IMR-90 (cell line): ENCODE data around the gene DMRTA1. TPM values are rescaled to one million over a fixed set of nuclear protein-coding genes. Genes with fewer than 3 reads are reported as not detected.
A peak's percentile ranks its signal among the peaks of the same experiment; 100 is the strongest.

ENCODE experiments used
- ATAC-seq: fragments of 200-7000 bp; cut with Tn5 transposase; 2 replicates; pipeline ENCODE4 v1.9.1; 2020; ENCODE audit warnings: low read depth, mild to moderate bottlenecking, moderate library complexity
- Bru-seq: library from RNA; stranded (reverse); fragments of 400-500 nt; gene quantifications from one replicate; lab custom pipeline; 2021; lab: Mats Ljungman, UMichigan
- BruChase-seq, 2 experiments: library from RNA; stranded (reverse); fragments of 400-500 nt; gene quantifications; one replicate each; lab custom pipeline; 2021; lab: Mats Ljungman, UMichigan
- BruUV-seq: library from RNA; stranded (reverse); fragments of 400-500 nt; replicated peaks from 2 replicates; lab custom pipeline; 2021; lab: Mats Ljungman, UMichigan
- CTCF ChIA-PET: fragments of 300-600 bp; formaldehyde crosslinking; extraction: SDS; loops from one replicate; lab custom pipeline; 2021; ENCODE audit warnings: antibody characterized with exemption; lab: Yijun Ruan, JAX
- POLR2A ChIA-PET: fragments of 300-600 bp; sonication (Branson Sonifier 250); formaldehyde crosslinking; loops from one replicate; lab custom pipeline; 2022; ENCODE audit warnings: antibody characterized with exemption; ENCODE audit not compliant: unreplicated experiment; lab: Charles Lee
- DNase-seq: peaks from one replicate; pipeline ENCODE4 v3.0.0; 2013
- H2AFZ ChIP-seq: replicated peaks from 2 replicates; pipeline ENCODE3; 2013; ENCODE audit warnings: low read length, mild to moderate bottlenecking; ENCODE audit not compliant: poor library complexity
- H2AK5ac ChIP-seq: 2 replicates; pipeline ENCODE4 v1.6.1; 2013; ENCODE audit warnings: low read depth, low read length, inconsistent platforms
- H2AK9ac ChIP-seq: replicated peaks from 2 replicates; pipeline ENCODE3; 2013; ENCODE audit warnings: mild to moderate bottlenecking, low read depth, low read length, moderate library complexity; ENCODE audit not compliant: poor library complexity
- H2BK120ac ChIP-seq: 2 replicates; pipeline ENCODE4 v1.6.1; 2013; ENCODE audit warnings: low read depth, low read length, inconsistent platforms
- H2BK15ac ChIP-seq: 3 replicates; pipeline ENCODE4 v1.6.1; 2013; ENCODE audit warnings: low read depth, low read length, inconsistent platforms
- H2BK20ac ChIP-seq: 2 replicates; pipeline ENCODE4 v1.6.1; 2013; ENCODE audit warnings: low read depth, mild to moderate bottlenecking, inconsistent platforms, low read length, moderate library complexity
- H2BK5ac ChIP-seq: 2 replicates; pipeline ENCODE4 v1.6.1; 2013; ENCODE audit warnings: mild to moderate bottlenecking, low read depth, low read length, inconsistent platforms; ENCODE audit not compliant: poor library complexity, severe bottlenecking
- H3K14ac ChIP-seq: replicated peaks from 2 replicates; pipeline ENCODE4 v1.6.1; 2013; ENCODE audit warnings: low read depth, low read length, inconsistent platforms
- H3K18ac ChIP-seq: 2 replicates; pipeline ENCODE4 v1.6.1; 2013; ENCODE audit warnings: low read depth, low read length, control low read depth
- H3K23ac ChIP-seq: 2 replicates; pipeline ENCODE4 v1.6.1; 2013; ENCODE audit warnings: low read depth, low read length, inconsistent platforms
- H3K27ac ChIP-seq: 2 replicates; pipeline ENCODE4 v1.5.1; 2013; ENCODE audit warnings: mild to moderate bottlenecking, control low read depth, low read length; ENCODE audit not compliant: insufficient read depth
- H3K27me3 ChIP-seq: 2 replicates; pipeline ENCODE4 v1.6.1; 2013; ENCODE audit warnings: low read length; ENCODE audit not compliant: control insufficient read depth, insufficient read depth
- H3K36me3 ChIP-seq: 2 replicates; pipeline ENCODE4 v1.6.1; 2013; ENCODE audit warnings: low read length, mixed read lengths; ENCODE audit not compliant: control insufficient read depth, insufficient read depth
- H3K4ac ChIP-seq: 2 replicates; pipeline ENCODE4 v1.6.1; 2013; ENCODE audit warnings: low read depth, low read length, inconsistent platforms
- H3K4me1 ChIP-seq: 2 replicates; pipeline ENCODE4 v1.6.1; 2013; ENCODE audit warnings: low read length, mixed read lengths; ENCODE audit not compliant: control insufficient read depth, insufficient read depth
- H3K4me2 ChIP-seq: 2 replicates; pipeline ENCODE4 v1.6.1; 2013; ENCODE audit warnings: low read depth, mild to moderate bottlenecking, control low read depth, low read length, moderate library complexity
- H3K4me3 ChIP-seq: 2 replicates; pipeline ENCODE4 v1.5.1; 2013; ENCODE audit warnings: low read depth, mild to moderate bottlenecking, control low read depth, low read length, moderate library complexity; ENCODE audit not compliant: insufficient read depth
- H3K56ac ChIP-seq: 2 replicates; pipeline ENCODE4 v1.6.1; 2013; ENCODE audit warnings: low read length, inconsistent platforms; ENCODE audit not compliant: insufficient read depth; ENCODE audit errors: extremely low read depth
- H3K79me1 ChIP-seq, 2 experiments: 2 replicates each; pipeline ENCODE4 v1.6.1; 2013; ENCODE audit warnings: low read length in 2 of 2, inconsistent platforms in 1 of 2, low read depth in 1 of 2
- H3K9ac ChIP-seq: 2 replicates; pipeline ENCODE4 v1.6.1; 2013; ENCODE audit warnings: low read depth, low read length, control low read depth
- H3K9me1 ChIP-seq: 2 replicates; pipeline ENCODE4 v1.6.1; 2013; ENCODE audit warnings: low read length, inconsistent platforms; ENCODE audit not compliant: insufficient read depth
- H3K9me3 ChIP-seq: 2 replicates; pipeline ENCODE4 v1.6.1; 2013; ENCODE audit warnings: low read length; ENCODE audit not compliant: control insufficient read depth, insufficient read depth
- H4K20me1 ChIP-seq: 2 replicates; pipeline ENCODE4 v1.6.1; 2013; ENCODE audit warnings: low read length, inconsistent platforms; ENCODE audit not compliant: insufficient read depth
- H4K5ac ChIP-seq: 2 replicates; pipeline ENCODE4 v1.6.1; 2013; ENCODE audit warnings: mild to moderate bottlenecking, low read depth, low read length, control low read depth
- H4K8ac ChIP-seq, 2 experiments: 2 replicates each; pipeline ENCODE4 v1.6.1; 2013; ENCODE audit warnings: low read depth in 2 of 2, low read length in 2 of 2, control low read depth in 1 of 2, inconsistent platforms in 1 of 2
- H4K91ac ChIP-seq: 2 replicates; pipeline ENCODE4 v1.6.1; 2013; ENCODE audit warnings: low read depth, low read length, inconsistent platforms; ENCODE audit not compliant: insufficient read depth
- BHLHE40 ChIP-seq: fragments of 150-350 bp; IDR thresholded peaks from 2 replicates; pipeline ENCODE4 v1.6.1; 2016; ENCODE audit warnings: mild to moderate bottlenecking, low read depth, low read length
- MAFK ChIP-seq: IDR thresholded peaks from 2 replicates; pipeline ENCODE4 v1.6.1; 2012; ENCODE audit warnings: low read depth, low read length, improper control_type of control experiment
- MXI1 ChIP-seq: IDR thresholded peaks from 2 replicates; pipeline ENCODE4 v1.6.1; 2012; ENCODE audit warnings: low read depth, mild to moderate bottlenecking, low read length, moderate library complexity, borderline replicate concordance
- WGBS, 2 experiments: methylation state at CpG; one replicate each; pipeline versions ENCODE4 v1.1.5 to v1.1.7; 2013; ENCODE audit warnings: missing lambda C conversion rate in 2 of 2; ENCODE audit not compliant: insufficient read length in 1 of 2; ENCODE audit errors: extremely low coverage in 2 of 2; 5-methylcytosine and 5-hydroxymethylcytosine counted together
- dilution Hi-C: fragments of 300-500 bp; cut with HindIII; formaldehyde crosslinking; loops from one replicate; pipeline ENCODE4 v1.14.3; 2018; ENCODE audit warnings: low sequenced_read_pairs; ENCODE audit not compliant: unreplicated experiment
- in situ Hi-C: fragments of 300-500 bp; cut with MboI; formaldehyde crosslinking; loops from 3 replicates; pipeline ENCODE4 v1.14.3; 2019; ENCODE audit warnings: low sequenced_read_pairs, inconsistent platforms, mixed read lengths
- intact Hi-C: fragments of 100-400 bp; cut with micrococcal nuclease; formaldehyde crosslinking; loops from 2 replicates; pipeline ENCODE4 v1.10.0; 2022
- long read RNA-seq: library from polyadenylated mRNA; unstranded; transcript quantifications from one replicate; pipeline ENCODE4 v2.0.0, GENCODE V29; 2021; ENCODE audit not compliant: unreplicated experiment
- polyA plus RNA-seq, 3 experiments: library from polyadenylated mRNA; depleted of rRNA; stranded (reverse); fragments of >200 nt; gene quantifications; 2 replicates each; pipeline ENCODE4 v1.2.3, GENCODE V29; 2012; ENCODE audit warnings: low replicate concordance in 1 of 3
- total RNA-seq: library from RNA; depleted of rRNA; stranded (reverse); fragments of >200 nt; gene quantifications from 2 replicates; pipeline ENCODE4 v1.2.3, GENCODE V29; 2012; rRNA removed

Gene DMRTA1
- total RNA-seq, result under 0.01 TPM in 2 replicates
- polyA plus RNA-seq (2012; rRNA removed), result 0.02 TPM in 1 of 2 replicates, not detected in the other
- 0.01 TPM in 1 of 2 replicates, not detected in the other for polyA plus RNA-seq (2012; cell fraction: cytosol; rRNA removed)
- polyA plus RNA-seq (2012; cell fraction: nucleus; rRNA removed; ENCODE audit: low replicate concordance), result 0.03 and 0.14 TPM in 2 replicates
- Bru-seq, nascent RNA, result percentile 17 among the genes with signal in this experiment
- percentile 16 among the genes with signal in this experiment for BruChase-seq, experiment 1, labeled RNA remaining after a 6-hour chase
- percentile 32 among the genes with signal in this experiment for BruChase-seq, experiment 2, labeled RNA remaining after a 2-hour chase
- long read RNA-seq, result 0 reads

- Histone ChIP-seq H2BK120ac (no peak within 1 kb of the TSS), H2BK5ac (no peak within 1 kb of the TSS), H2BK15ac (no peak within 1 kb of the TSS), H3K4me2 (peak within 1 kb of the TSS; percentile 94), H3K4me1 (no peaks in the 10 kb centered on the region), H4K20me1 (no peaks in the 10 kb centered on the region), H3K27ac (no peak within 1 kb of the TSS), H2AFZ (peak within 1 kb of the TSS; percentile 90), H3K4me3 (peak within 1 kb of the TSS; percentile 69), H3K36me3 (no peaks in the 10 kb centered on the region), H3K23ac (no peak within 1 kb of the TSS), H4K91ac (no peak within 1 kb of the TSS), H3K9me1 (no peaks in the 10 kb centered on the region), H3K4ac (no peak within 1 kb of the TSS), H3K9ac (no peak within 1 kb of the TSS), H3K14ac (no peak within 1 kb of the TSS), H2BK20ac (no peak within 1 kb of the TSS), H4K8ac (no peak within 1 kb of the TSS), H4K5ac (no peak within 1 kb of the TSS), H3K79me1 (no peaks in the 10 kb centered on the region), H2AK9ac (peak within 1 kb of the TSS; percentile 28), H3K56ac (no peak within 1 kb of the TSS), H3K18ac (no peak within 1 kb of the TSS), H2AK5ac (no peak within 1 kb of the TSS), H3K9me3 (no peaks in the 10 kb centered on the region), H3K27me3 (peaks cover 12% of the 10 kb centered on the region)
- intact Hi-C loops (loop anchor here (5.0 kb wide), 1 partner anchor 439 kb away; the partner anchor contains the start of gene CDKN2B), in situ Hi-C loops (loop anchor here (5.0 kb wide), 1 partner anchor 634 kb away; no protein-coding TSS in a partner anchor), dilution Hi-C loops (no loop called here)
- CTCF ChIA-PET, result interaction anchor here (1.1 kb wide), 1 partner anchor 40 kb away, joined by 3 read pairs; no protein-coding TSS in a partner anchor
- POLR2A ChIA-PET, result no interaction called here
- ATAC-seq (peak; percentile 95), DNase-seq (peak; percentile 25)
- TF ChIP-seq BHLHE40 (no peak), MXI1 (no peak), MAFK (no peak)
- no TSS peak for BruUV-seq
- WGBS, 2 experiments, result 0% methylated on average over 4 of the region's 24 CpGs; no CpG with 5 or more reads in 1 of the 2 experiments
These were observed at the start of gene DMRTA1 for GRCh38 chr9:22446589-22446949. DMRTA1 (plus strand) TSS chr9:22446824; CDS start chr9:22447066, 242 bp downstream.
